Nephron (organoid): ENCODE results near the gene PDE4D.
A peak's percentile ranks its signal among the peaks of the same experiment; 100 is the strongest.

Source experiments
- H3K27ac Mint-ChIP-seq, 3 experiments: 2 replicates each; pipeline ENCODE4 v1.8.0; 2020; ENCODE audit warnings: mixed read lengths in 3 of 3, mild to moderate bottlenecking in 2 of 3, moderate library complexity in 1 of 3
- H3K27me3 Mint-ChIP-seq: 2 replicates; pipeline ENCODE4 v1.8.0; 2021; ENCODE audit warnings: low read depth, mild to moderate bottlenecking, moderate library complexity, mixed read lengths
- H3K36me3 Mint-ChIP-seq: 2 replicates; pipeline ENCODE4 v1.8.0; 2020; ENCODE audit warnings: low read depth, mixed read lengths
- H3K4me1 Mint-ChIP-seq: 2 replicates; pipeline ENCODE4 v1.8.0; 2020; ENCODE audit warnings: mixed read lengths
- H3K4me3 Mint-ChIP-seq, 3 experiments: 2 replicates each; pipeline ENCODE4 v1.8.0; 2020; ENCODE audit warnings: mild to moderate bottlenecking in 3 of 3, mixed read lengths in 3 of 3, moderate library complexity in 2 of 3
- H3K9me3 Mint-ChIP-seq: 2 replicates; pipeline ENCODE4 v1.8.0; 2020; ENCODE audit warnings: mixed read lengths
- TF ChIP-seq, protein P1 (sequence below), 3 experiments: fragments of 200-600 bp; sonication (generic); IDR thresholded peaks; one replicate each; pipeline ENCODE4 v1.5.0; 2021; ENCODE audit warnings: antibody characterized with exemption in 3 of 3; ENCODE audit not compliant: unreplicated experiment in 3 of 3

Gene PDE4D

DNA sequence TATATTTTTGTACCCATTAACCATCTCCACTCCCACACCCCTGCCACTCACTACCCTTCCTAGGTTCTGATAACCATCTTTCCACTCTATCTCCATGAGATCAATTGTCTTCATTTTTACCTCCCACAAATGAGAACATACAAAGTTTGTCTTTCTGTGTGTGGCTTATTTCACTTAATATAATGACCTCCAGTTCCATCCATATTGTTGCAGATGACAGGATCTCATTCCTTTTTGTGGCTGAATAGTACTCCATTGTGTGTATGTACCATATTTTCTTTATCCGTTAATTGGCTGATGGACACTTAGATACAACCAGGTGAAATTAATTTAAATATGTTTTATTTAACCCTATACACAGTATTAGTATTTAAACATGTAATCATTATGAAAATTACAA, 552.9 kb downstream of the PDE4D start:
- H3K36me3 Mint-ChIP-seq: peaks cover 3% of the 10 kb centered on the region
- no peaks in the 10 kb centered on the region for H3K9me3 Mint-ChIP-seq
- TF ChIP-seq, protein P1, sequence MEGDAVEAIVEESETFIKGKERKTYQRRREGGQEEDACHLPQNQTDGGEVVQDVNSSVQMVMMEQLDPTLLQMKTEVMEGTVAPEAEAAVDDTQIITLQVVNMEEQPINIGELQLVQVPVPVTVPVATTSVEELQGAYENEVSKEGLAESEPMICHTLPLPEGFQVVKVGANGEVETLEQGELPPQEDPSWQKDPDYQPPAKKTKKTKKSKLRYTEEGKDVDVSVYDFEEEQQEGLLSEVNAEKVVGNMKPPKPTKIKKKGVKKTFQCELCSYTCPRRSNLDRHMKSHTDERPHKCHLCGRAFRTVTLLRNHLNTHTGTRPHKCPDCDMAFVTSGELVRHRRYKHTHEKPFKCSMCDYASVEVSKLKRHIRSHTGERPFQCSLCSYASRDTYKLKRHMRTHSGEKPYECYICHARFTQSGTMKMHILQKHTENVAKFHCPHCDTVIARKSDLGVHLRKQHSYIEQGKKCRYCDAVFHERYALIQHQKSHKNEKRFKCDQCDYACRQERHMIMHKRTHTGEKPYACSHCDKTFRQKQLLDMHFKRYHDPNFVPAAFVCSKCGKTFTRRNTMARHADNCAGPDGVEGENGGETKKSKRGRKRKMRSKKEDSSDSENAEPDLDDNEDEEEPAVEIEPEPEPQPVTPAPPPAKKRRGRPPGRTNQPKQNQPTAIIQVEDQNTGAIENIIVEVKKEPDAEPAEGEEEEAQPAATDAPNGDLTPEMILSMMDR (IDR thresholded peaks at IDR 0.05; ENCODE audit: unreplicated experiment in 3 of 3): no peak
- peaks cover 30% of the 10 kb centered on the region for H3K4me1 Mint-ChIP-seq
- H3K27ac Mint-ChIP-seq: no peak overlapping the region
- H3K4me3 Mint-ChIP-seq: no peak overlapping the region
- no peaks in the 10 kb centered on the region for H3K27me3 Mint-ChIP-seq

GRCh38 chr5:59337240-59337639, 556.3 kb downstream of the PDE4D start:
- Mint-ChIP-seq H3K27me3 (no peaks in the 10 kb centered on the region), H3K9me3 (no peaks in the 10 kb centered on the region)
- TF ChIP-seq, protein P1 (IDR thresholded peaks at IDR 0.05; ENCODE audit: unreplicated experiment in 3 of 3): no peak

GRCh38 chr5:59335544-59335943, 558.0 kb downstream of the PDE4D start:
- Mint-ChIP-seq H3K27me3 (no peaks in the 10 kb centered on the region), H3K4me1 (peaks cover 62% of the 10 kb centered on the region)

More at GRCh38 chr5:59337240-59337639, 556.3 kb downstream of the PDE4D start:
- Mint-ChIP-seq H3K27ac (no peak overlapping the region), H3K4me1 (peaks cover 47% of the 10 kb centered on the region), H3K4me3 (no peak overlapping the region), H3K36me3 (no peaks in the 10 kb centered on the region)

GRCh38 chr5:59333416-59333815, 560.1 kb downstream of the PDE4D start:
- no peak overlapping the region for H3K4me3 Mint-ChIP-seq
- no peaks in the 10 kb centered on the region for H3K36me3 Mint-ChIP-seq
- peak overlapping the region; percentile 48 to 67 (median 64) for H3K27ac Mint-ChIP-seq
- no peaks in the 10 kb centered on the region for H3K9me3 Mint-ChIP-seq
- peaks cover 69% of the 10 kb centered on the region for H3K4me1 Mint-ChIP-seq
- TF ChIP-seq, protein P1 (IDR thresholded peaks at IDR 0.05; ENCODE audit: unreplicated experiment in 3 of 3): no peak
- H3K27me3 Mint-ChIP-seq: no peaks in the 10 kb centered on the region

More at GRCh38 chr5:59335544-59335943, 558.0 kb downstream of the PDE4D start:
- Mint-ChIP-seq H3K4me3 (no peak overlapping the region), H3K36me3 (no peaks in the 10 kb centered on the region), H3K9me3 (no peaks in the 10 kb centered on the region), H3K27ac (no peak overlapping the region)
- TF ChIP-seq, protein P1 (IDR thresholded peaks at IDR 0.05; ENCODE audit: unreplicated experiment in 3 of 3): no peak

- no peaks in the 10 kb centered on the region for H3K9me3 Mint-ChIP-seq
- no peak overlapping the region for H3K4me3 Mint-ChIP-seq
- H3K36me3 Mint-ChIP-seq: no peaks in the 10 kb centered on the region
- H3K27me3 Mint-ChIP-seq: no peaks in the 10 kb centered on the region
- peak overlapping the region; percentile 48 to 67 (median 64) for H3K27ac Mint-ChIP-seq
- peaks cover 79% of the 10 kb centered on the region for H3K4me1 Mint-ChIP-seq
- TF ChIP-seq, protein P1 (IDR thresholded peaks at IDR 0.05; ENCODE audit: unreplicated experiment in 3 of 3): no peak
These were observed 561.1 kb downstream of the PDE4D start for GRCh38 chr5:59332236-59332973.

- TF ChIP-seq, protein P1 (IDR thresholded peaks at IDR 0.05; ENCODE audit: unreplicated experiment in 3 of 3): no peak
- Mint-ChIP-seq H3K9me3 (no peaks in the 10 kb centered on the region), H3K36me3 (no peaks in the 10 kb centered on the region), H3K27ac (peak overlapping the region in 2 of 3 experiments; percentile 46 to 79), H3K27me3 (no peaks in the 10 kb centered on the region), H3K4me3 (no peak overlapping the region), H3K4me1 (peaks cover 81% of the 10 kb centered on the region)
These were observed 562.8 kb downstream of the PDE4D start for GRCh38 chr5:59330680-59331079.
